ENCODE results near the gene TFRC. TPM values are rescaled to one million over a fixed set of nuclear protein-coding genes. Genes with fewer than 3 reads are reported as not detected.
"Not testable (repeated sequence)": the region's sequence is repeated elsewhere in the genome, so short reads cannot be mapped to it uniquely, and the experiment has no call there.

TFRC gene
- total and polyA plus RNA-seq, 11 donors = 15.7 to 232 (median 103) TPM

GRCh38 chr3:196003611-196004010, 78.3 kb downstream of the TFRC start:
- no peak for DNase-seq
- intact Hi-C loops (cut with DNase I) = no loop called here
- no peaks in the 10 kb centered on the region for H3K36me3 ChIP-seq
- H3K4me3 ChIP-seq = no peak overlapping the region
- WGBS, 4 donors = 87 to 93% (median 89%) methylated on average over 12 of the region's 12 CpGs
- TF ChIP-seq CTCF (IDR thresholded peaks at IDR 0.05) (no peak), POLR2A (IDR thresholded peaks at IDR 0.05) (no peak)
- H3K27me3 ChIP-seq = peaks cover 0 to 3% (median 0%) of the 10 kb centered on the region in 9 donors
- H3K9me3 ChIP-seq = no peaks in the 10 kb centered on the region
- H3K27ac ChIP-seq = no peak overlapping the region
- no peaks in the 10 kb centered on the region for H3K4me1 ChIP-seq
- ATAC-seq = no peak

- H3K27me3 ChIP-seq; ATAC-seq; H3K9me3 ChIP-seq; H3K4me3 ChIP-seq; intact Hi-C loops (cut with DNase I); DNase-seq; H3K36me3 ChIP-seq; H3K27ac ChIP-seq; H3K4me1 ChIP-seq: not testable (repeated sequence)
- 87 to 94% (median 90%) methylated on average over 6 of the region's 6 CpGs for WGBS, 4 donors
Observed at GRCh38 chr3:196002721-196003120, 79.2 kb downstream of the TFRC start.

GRCh38 chr3:196001240-196001639, 80.7 kb downstream of the TFRC start:
- H3K9me3 ChIP-seq; ATAC-seq; H3K27ac ChIP-seq; H3K4me3 ChIP-seq; intact Hi-C loops (cut with DNase I); H3K27me3 ChIP-seq; DNase-seq; H3K4me1 ChIP-seq; H3K36me3 ChIP-seq: not testable (repeated sequence)
- WGBS, 4 donors = 74 to 87% (median 86%) methylated on average over 7 of the region's 7 CpGs

GRCh38 chr3:196000360-196000950, 81.4 kb downstream of the TFRC start:
- 76 to 85% (median 79%) methylated on average over 11 to 15 of the region's 15 CpGs for WGBS, 4 donors
- peak in 2 of 5 donors; percentile 33 to 50 for DNase-seq
- ATAC-seq; H3K36me3 ChIP-seq; H3K27me3 ChIP-seq; intact Hi-C loops (cut with DNase I); H3K4me1 ChIP-seq; H3K9me3 ChIP-seq; H3K4me3 ChIP-seq; H3K27ac ChIP-seq: not testable (repeated sequence)

- TF ChIP-seq POLR2A (IDR thresholded peaks at IDR 0.05) = no peak
- TF ChIP-seq CTCF (IDR thresholded peaks at IDR 0.05) = no peak
- Histone ChIP-seq H3K27me3 (peaks cover 0 to 4% (median 0%) of the 10 kb centered on the region in 9 donors), H3K4me3 (no peak overlapping the region), H3K9me3 (no peaks in the 10 kb centered on the region), H3K4me1 (no peaks in the 10 kb centered on the region), H3K36me3 (no peaks in the 10 kb centered on the region), H3K27ac (no peak overlapping the region)
- no peak for ATAC-seq
- 85 to 90% (median 86%) methylated on average over 8 of the region's 8 CpGs for WGBS, 4 donors
- DNase-seq = no peak
- intact Hi-C loops (cut with DNase I) = no loop called here
Observed at GRCh38 chr3:195999896-196000295, 82.0 kb downstream of the TFRC start.

Other genes with a start within 250 kb of the TFRC start
- gene TNK2, start 173.5 kb downstream of the TFRC start, total RNA-seq = 10 to 100 TPM; 13.5 to 59.7 (median 28.7) TPM
- 10 to 100 TPM; 27.2 to 31.5 TPM for gene TNK2, start 173.5 kb downstream of the TFRC start, polyA plus RNA-seq
- not detected for gene ZDHHC19, start 129.3 kb upstream of the TFRC start, total RNA-seq
- gene ZDHHC19, start 129.3 kb upstream of the TFRC start, polyA plus RNA-seq = under 1 TPM in 1 of 2 donors, not detected in 1; 0.30 TPM
- 1 to 10 TPM in 1 of 9 donors, under 1 TPM in 1, not detected in 7; 0.83 to 1.9 TPM for gene SLC51A, start 134.4 kb upstream of the TFRC start, total RNA-seq
- under 1 TPM; 0.18 to 0.72 TPM for gene SLC51A, start 134.4 kb upstream of the TFRC start, polyA plus RNA-seq
- 100 to 1,000 TPM in 7 of 9 donors, 10 to 100 TPM in 2; 90.4 to 149 (median 105) TPM for gene PCYT1A, start 205.6 kb upstream of the TFRC start, total RNA-seq
- gene PCYT1A, start 205.6 kb upstream of the TFRC start, polyA plus RNA-seq = 10 to 100 TPM; 29.4 to 58.0 TPM
- gene DYNLT2B, start 236.2 kb upstream of the TFRC start, total RNA-seq = 1 to 10 TPM; 1.9 to 4.6 (median 3.6) TPM
- 1 to 10 TPM; 4.3 to 8.8 TPM for gene DYNLT2B, start 236.2 kb upstream of the TFRC start, polyA plus RNA-seq

Measured in heart left ventricle (tissue), 16 donors.